ENCODE measurements around the gene BAAT. TPM values are rescaled to one million over a fixed set of nuclear protein-coding genes. Genes with fewer than 3 reads are reported as not detected.

The BAAT gene
- total and polyA plus RNA-seq, 3 donors from 2014 or later = 0.13 to 0.31 TPM; not detected in 1

GRCh38 chr9:101428909-101429308, 44.1 kb upstream of the BAAT start:
- Histone ChIP-seq H3K27ac (no peak overlapping the region), H3K27me3 (no peaks in the 10 kb centered on the region), H3K9me3 (no peaks in the 10 kb centered on the region), H3K4me1 (no peaks in the 10 kb centered on the region), H3K4me3 (no peak overlapping the region), H3K36me3 (ENCODE audit: low read depth, missing control alignments) (no peaks in the 10 kb centered on the region)
- no peak for TF ChIP-seq POLR2A (IDR thresholded peaks at IDR 0.05)
- no peak for TF ChIP-seq CTCF (IDR thresholded peaks at IDR 0.05)
- no peak for DNase-seq
- WGBS, 2 donors = 47 to 64% methylated on average over 3 of the region's 3 CpGs
- intact Hi-C loops (cut with DNase I; ENCODE audit: low total_unique reads) = no loop called here

GRCh38 chr9:101427957-101428655, 43.3 kb upstream of the BAAT start:
- Histone ChIP-seq H3K4me1 (no peaks in the 10 kb centered on the region), H3K36me3 (ENCODE audit: low read depth, missing control alignments) (no peaks in the 10 kb centered on the region), H3K9me3 (no peaks in the 10 kb centered on the region), H3K4me3 (no peak overlapping the region), H3K27ac (no peak overlapping the region), H3K27me3 (no peaks in the 10 kb centered on the region)
- WGBS, 2 donors = 89 to 96% methylated on average over 3 of the region's 3 CpGs
- TF ChIP-seq POLR2A (IDR thresholded peaks at IDR 0.05) (no peak), CTCF (IDR thresholded peaks at IDR 0.05) (no peak)
- intact Hi-C loops (cut with DNase I; ENCODE audit: low total_unique reads) = no loop called here
- DNase-seq = no peak

GRCh38 chr9:101427358-101427757, 42.6 kb upstream of the BAAT start:
- intact Hi-C loops (cut with DNase I; ENCODE audit: low total_unique reads) = no loop called here

GRCh38 chr9:101421653-101422065, 36.9 kb upstream of the BAAT start:
- no peak overlapping the region for H3K27ac ChIP-seq
- 52 to 66% methylated on average over 5 of the region's 5 CpGs for WGBS, 2 donors
- peaks cover 7% of the 10 kb centered on the region for H3K4me1 ChIP-seq
- H3K36me3 ChIP-seq (ENCODE audit: low read depth, missing control alignments) = no peaks in the 10 kb centered on the region
- no peak overlapping the region for H3K4me3 ChIP-seq
- H3K27me3 ChIP-seq = no peaks in the 10 kb centered on the region
- intact Hi-C loops (cut with DNase I; ENCODE audit: low total_unique reads) = no loop called here
- peak; percentile 62 for DNase-seq
- H3K9me3 ChIP-seq = no peaks in the 10 kb centered on the region
- TF ChIP-seq POLR2A (IDR thresholded peaks at IDR 0.05) (no peak), CTCF (IDR thresholded peaks at IDR 0.05) (no peak)

More at GRCh38 chr9:101427358-101427757, 42.6 kb upstream of the BAAT start:
- Histone ChIP-seq H3K27ac (no peak overlapping the region), H3K36me3 (ENCODE audit: low read depth, missing control alignments) (no peaks in the 10 kb centered on the region), H3K4me3 (no peak overlapping the region), H3K9me3 (no peaks in the 10 kb centered on the region), H3K4me1 (no peaks in the 10 kb centered on the region), H3K27me3 (no peaks in the 10 kb centered on the region)
- no peak for TF ChIP-seq POLR2A (IDR thresholded peaks at IDR 0.05)
- no peak for TF ChIP-seq CTCF (IDR thresholded peaks at IDR 0.05)
- DNase-seq = no peak
- WGBS, 2 donors = 90 to 95% methylated on average over 7 to 8 of the region's 8 CpGs

GRCh38 chr9:101419863-101420262, 35.1 kb upstream of the BAAT start:
- no peak for DNase-seq
- H3K4me3 ChIP-seq = no peak overlapping the region
- H3K4me1 ChIP-seq = peaks cover 7% of the 10 kb centered on the region
- no peaks in the 10 kb centered on the region for H3K27me3 ChIP-seq
- no peaks in the 10 kb centered on the region for H3K36me3 ChIP-seq (ENCODE audit: low read depth, missing control alignments)
- TF ChIP-seq POLR2A (IDR thresholded peaks at IDR 0.05) (no peak), CTCF (IDR thresholded peaks at IDR 0.05) (no peak)
- H3K27ac ChIP-seq = no peak overlapping the region
- intact Hi-C loops (cut with DNase I; ENCODE audit: low total_unique reads) = no loop called here
- H3K9me3 ChIP-seq = no peaks in the 10 kb centered on the region
- WGBS, 2 donors = 85 to 86% methylated on average over 2 of the region's 2 CpGs

Data from testis (tissue), 3 donors.